RKO (cell line): ENCODE measurements around the gene CNNM4.

Source experiments
- DNase-seq: peaks from one replicate; pipeline ENCODE4 v3.0.0-alpha.2; 2016; ENCODE audit warnings: low spot score

CNNM4 gene

DNA sequence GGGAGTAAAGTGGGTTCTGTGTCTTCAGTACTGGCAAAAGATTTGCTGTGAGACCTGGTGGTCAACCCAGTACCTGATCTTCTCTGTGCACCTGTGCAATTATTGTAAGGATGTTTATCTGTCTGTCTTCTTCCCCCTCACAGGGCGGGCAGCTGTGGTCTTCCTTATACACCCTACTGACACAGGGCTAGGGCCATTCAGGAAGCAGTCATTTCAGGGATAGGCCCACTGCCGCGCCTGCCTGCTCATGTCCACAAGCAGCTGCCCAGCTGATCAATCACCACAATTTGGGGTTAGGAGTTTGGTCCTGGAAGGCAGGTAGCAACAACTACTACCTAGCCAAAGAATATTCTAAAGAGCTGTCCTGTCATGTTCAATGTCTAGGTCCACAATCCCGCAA is 1.2 kb upstream of the CNNM4 start:
- no peak for DNase-seq

GRCh38 chr2:96760986-96761832 is 507 bp downstream of the CNNM4 start:
- peak; percentile 27 for DNase-seq

GRCh38 chr2:96762529-96763311 is 2.0 kb downstream of the CNNM4 start:
- peak; percentile 23 for DNase-seq

- peak; percentile 20 for DNase-seq
Observed at GRCh38 chr2:96763511-96764252, 3.0 kb downstream of the CNNM4 start.

DNA sequence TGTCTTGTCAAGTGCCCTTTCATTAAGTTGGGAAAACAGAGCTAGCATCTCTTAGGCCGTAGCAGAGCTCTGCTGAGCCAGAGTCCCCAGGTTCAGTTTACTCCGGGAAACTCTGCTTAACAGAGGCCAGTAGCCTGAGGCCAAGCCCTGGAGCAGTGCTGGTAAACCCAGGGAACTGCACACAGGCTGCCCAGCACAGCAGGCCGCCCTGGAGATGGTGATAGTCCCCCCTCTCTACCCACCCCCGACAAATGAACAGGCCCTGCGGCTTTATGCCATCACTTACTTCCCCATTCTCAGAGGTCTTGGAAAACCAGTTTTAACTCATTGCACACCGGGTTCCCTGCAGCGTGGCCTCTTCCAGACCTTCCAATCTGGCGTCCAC is 3.5 kb downstream of the CNNM4 start:
- DNase-seq: peak; percentile 21

GRCh38 chr2:96767135-96767871 is 6.6 kb downstream of the CNNM4 start:
- no peak for DNase-seq

GRCh38 chr2:96768083-96768561 is 7.4 kb downstream of the CNNM4 start:
- DNase-seq: no peak

DNA sequence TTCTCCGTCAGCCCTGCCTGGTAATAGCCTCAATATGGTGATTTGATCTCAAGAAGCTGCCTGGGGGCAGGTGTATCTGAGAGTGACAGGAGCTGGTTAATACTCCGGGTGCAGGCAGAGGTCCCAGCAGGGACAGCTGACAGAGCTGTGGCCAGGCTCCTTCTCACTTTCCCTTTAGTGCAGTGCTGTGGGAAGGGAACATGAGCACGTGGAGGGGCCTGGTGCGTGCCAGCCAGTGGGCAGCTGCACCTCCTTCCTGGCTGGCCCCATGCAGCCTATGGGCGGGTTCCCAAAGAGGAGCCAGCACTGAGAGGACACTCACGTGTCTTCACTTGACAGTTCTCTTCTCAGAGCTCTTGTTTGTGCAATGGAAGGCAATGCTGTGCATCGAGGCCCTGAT is 9.1 kb downstream of the CNNM4 start:
- DNase-seq: no peak

DNA sequence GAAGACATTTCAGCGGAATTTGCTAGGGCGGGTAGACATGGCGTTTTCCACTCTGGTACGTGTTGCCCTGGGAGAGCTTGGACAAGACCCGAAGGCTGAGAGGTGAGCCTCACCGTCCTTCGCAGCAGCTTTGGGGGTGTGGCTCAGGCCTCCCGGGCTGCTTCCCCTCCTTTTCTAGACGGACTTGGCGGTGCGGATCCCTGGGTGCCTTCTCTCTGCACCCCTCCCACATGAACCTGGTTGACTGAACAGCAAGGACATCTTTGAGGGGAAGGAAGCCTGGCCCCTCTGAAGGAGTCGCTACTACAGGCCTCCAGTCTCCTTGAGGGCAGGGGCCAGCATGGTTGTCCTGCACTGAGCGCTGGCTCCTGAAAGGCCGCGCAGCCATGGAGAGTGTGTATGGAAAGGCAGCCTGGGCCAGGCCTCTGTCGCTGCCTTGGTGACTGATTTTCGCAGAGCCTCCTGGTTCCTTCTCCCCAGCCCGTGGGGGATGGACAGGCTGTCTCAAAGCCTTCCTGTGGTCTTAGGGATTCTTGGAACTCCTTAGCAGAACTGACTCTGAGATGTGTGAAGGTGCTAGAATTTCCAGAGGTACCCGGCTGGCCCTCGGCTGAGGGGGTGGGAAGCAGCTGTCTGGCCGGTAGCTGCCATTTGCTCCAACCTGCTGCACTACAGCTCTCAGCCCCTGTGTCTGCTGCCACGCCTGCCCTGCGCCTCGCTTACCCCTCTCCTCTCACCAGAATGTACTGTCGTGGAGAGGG is 9.9 kb downstream of the CNNM4 start:
- no peak for DNase-seq

GRCh38 chr2:96771796-96772618 is 11.3 kb downstream of the CNNM4 start:
- no peak for DNase-seq

- DNase-seq: no peak
Observed at GRCh38 chr2:96772903-96773671, 12.4 kb downstream of the CNNM4 start.

GRCh38 chr2:96773922-96774321 is 13.2 kb downstream of the CNNM4 start:
- no peak for DNase-seq

DNA sequence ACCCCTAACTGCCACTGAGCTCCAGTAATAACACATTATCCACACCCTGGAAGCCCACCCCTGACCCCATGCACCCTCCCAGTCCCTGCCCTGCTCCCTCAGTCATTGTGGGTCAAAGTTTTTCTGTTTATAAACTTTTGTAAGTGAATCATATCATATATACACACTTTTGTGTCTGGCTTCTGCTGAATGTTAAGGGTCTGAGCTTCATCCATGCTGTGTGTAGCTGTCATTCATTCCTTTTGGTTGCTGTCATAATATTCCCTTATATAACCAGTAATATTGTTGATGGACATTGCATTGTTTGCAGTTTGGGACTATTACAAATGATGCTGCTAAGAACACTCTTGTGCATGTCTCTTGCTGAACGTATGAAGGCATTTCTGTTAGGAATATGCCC is 14.5 kb downstream of the CNNM4 start:
- DNase-seq: no peak

GRCh38 chr2:96783388-96783787 is 22.7 kb downstream of the CNNM4 start:
- no peak for DNase-seq

DNA sequence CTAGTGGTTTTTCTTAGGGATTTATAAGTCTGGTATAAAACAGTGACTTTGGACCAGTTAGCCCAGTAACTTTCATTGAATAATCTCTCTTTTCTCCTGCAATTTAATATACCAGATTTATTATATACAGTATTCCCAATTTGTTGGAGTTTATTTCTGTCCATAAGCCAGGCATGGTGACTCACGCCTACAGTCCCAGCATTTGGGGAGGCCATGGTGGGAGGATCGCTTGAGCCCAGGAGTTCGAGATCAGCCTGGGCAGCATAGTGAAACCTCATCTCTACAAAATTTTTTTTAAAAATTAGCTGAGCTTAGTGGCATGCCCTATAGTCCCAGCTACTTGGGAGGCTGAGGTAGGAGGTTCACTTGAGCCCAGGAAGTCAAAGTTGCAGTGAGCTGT is 26.7 kb downstream of the CNNM4 start:
- no peak for DNase-seq

DNA sequence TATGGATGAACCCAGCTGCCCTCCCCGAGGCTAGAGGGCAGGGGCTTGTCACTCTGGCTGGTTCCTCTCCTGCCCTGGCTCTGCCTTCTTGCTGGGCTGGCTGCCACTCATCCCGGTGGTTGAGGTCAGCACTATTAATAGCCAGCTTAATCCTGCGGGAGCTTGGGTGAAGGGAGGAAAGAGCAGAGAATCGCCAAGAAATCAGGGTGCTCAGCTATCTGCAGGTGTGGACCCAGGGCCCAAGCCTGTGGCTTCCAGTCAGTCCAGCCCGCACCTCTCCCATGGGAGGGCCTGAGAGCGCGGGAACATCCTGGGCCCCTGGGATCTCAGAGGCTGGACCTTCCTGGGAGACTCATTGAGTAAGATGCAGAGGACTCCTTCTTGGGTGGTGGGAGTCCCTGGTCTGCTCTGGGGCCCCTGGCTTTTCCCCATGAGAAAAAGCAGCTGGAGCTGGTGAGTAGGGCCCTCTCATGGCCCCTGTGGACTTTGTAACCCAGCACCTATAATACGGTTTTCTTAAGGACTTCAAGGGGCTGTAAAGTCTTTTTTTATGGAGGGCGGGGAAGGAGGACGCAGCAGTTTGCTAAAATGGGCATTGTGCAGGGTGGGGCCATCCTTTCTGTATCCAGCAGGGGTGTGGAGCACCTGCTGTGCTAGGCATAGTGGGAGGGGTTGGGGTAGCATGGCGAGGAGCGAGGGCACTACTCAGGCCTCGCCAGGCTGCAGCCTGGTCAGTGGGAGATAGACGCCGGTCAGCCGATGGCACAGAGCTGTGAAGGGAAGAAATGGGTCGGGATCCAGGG is 27.9 kb downstream of the CNNM4 start:
- no peak for DNase-seq

GRCh38 chr2:96789245-96789617 is 28.5 kb downstream of the CNNM4 start:
- DNase-seq: no peak
